ENCODE measurements around the gene PLEKHG3.

PLEKHG3 gene

DNA sequence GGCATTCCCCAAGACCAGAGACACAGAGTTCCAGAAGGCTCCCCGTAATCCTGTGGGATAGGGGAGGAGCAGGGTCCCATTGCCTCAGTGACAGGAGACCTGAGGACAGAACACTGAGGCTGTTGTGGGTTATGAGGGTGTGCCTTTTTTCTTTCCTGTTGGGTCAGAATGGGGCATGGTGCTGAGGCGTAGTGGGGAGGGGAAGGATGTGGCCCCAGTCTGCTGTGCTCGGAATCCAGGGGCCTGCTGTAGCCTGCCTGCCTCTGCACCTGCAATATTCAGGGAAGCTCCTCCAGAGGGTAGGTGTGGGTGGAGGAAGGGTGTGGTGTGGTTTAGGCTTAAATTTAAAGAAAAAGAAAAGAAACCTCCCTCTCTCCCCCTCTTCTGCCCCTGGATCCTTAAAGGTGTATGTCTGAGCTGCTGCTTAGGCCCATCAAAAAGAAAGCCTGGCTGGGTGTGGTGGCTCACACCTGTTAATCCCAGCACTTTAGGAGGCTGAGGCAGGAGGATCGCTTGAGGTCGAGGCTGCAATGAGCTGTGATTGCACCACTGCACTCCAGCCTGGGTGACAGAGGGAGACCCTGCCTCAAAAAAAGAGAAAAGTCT lies 18.7 kb downstream of the PLEKHG3 start:
- Mint-ChIP-seq H3K4me1 (peaks cover 64% of the 10 kb centered on the region), H3K4me3 (no peak overlapping the region), H3K36me3 (ENCODE audit: low read depth) (peaks cover 13% of the 10 kb centered on the region), H3K27me3 (ENCODE audit: low read depth) (no peaks in the 10 kb centered on the region), H3K27ac (peak overlapping the region in 1 of 3 experiments; percentile 45), H3K9me3 (no peaks in the 10 kb centered on the region)
- TF ChIP-seq, protein P1, sequence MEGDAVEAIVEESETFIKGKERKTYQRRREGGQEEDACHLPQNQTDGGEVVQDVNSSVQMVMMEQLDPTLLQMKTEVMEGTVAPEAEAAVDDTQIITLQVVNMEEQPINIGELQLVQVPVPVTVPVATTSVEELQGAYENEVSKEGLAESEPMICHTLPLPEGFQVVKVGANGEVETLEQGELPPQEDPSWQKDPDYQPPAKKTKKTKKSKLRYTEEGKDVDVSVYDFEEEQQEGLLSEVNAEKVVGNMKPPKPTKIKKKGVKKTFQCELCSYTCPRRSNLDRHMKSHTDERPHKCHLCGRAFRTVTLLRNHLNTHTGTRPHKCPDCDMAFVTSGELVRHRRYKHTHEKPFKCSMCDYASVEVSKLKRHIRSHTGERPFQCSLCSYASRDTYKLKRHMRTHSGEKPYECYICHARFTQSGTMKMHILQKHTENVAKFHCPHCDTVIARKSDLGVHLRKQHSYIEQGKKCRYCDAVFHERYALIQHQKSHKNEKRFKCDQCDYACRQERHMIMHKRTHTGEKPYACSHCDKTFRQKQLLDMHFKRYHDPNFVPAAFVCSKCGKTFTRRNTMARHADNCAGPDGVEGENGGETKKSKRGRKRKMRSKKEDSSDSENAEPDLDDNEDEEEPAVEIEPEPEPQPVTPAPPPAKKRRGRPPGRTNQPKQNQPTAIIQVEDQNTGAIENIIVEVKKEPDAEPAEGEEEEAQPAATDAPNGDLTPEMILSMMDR (IDR thresholded peaks at IDR 0.05; ENCODE audit: unreplicated experiment in 3 of 3) = no peak

DNA sequence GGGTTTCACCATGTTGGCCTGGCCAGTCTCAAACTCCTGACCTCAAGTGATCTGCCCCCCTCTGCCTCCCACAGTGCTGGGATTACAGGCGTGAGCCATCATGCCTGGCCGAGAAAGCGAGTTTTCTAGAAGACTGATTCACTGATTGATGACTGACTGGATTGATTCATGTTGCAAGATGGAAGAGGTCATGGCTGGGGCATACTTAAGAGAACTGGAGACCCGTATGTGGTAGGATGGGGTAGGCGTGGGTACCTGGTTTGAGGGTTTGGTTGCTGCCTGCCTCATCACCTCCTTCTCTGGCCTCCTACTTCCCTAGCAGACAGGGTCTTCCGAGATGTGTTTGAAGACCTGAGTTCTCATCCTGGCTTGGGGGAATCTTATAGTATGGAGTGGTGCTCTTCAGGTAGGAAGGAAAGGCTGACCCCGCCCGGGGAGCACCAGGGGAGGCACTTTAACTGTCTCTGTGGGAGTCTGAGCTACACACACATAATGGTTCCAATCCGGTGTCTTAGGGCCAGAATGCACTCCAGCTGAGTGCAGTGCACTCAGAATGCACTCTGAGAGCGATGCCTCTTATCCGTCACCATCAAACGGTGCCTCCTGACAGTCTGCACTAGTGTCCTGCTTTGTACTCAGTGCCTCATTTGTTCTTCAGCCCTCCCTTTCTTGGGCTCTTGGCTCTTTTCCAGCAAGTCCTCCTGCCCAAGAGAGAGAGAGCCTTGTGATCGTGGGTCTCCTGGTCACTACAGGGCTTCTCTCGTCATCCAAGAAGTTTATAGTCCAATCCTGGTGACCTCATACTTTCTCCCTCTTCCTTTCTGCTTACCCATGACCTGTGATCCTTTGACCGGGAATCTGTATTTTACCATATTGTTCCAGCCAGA lies 19.7 kb downstream of the PLEKHG3 start:
- H3K4me1 Mint-ChIP-seq = peaks cover 54% of the 10 kb centered on the region

DNA sequence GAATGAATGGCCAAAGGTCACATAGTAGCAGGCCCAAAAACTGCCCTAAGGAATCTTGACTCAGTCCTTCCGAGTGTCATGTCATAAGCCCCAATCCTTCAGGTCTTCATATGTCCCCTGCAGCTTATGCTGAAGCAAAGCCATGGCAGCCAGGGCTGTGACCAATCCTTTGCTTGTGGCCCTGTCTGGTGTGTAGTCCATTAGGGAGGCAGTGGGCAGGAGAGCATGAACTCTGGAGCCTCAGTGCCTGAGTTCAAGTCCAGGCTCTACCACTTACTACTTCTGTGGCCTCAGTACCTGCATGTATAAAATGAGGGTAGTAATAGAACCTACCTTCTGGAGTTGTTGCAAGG lies 20.3 kb downstream of the PLEKHG3 start:
- Mint-ChIP-seq H3K27me3 (ENCODE audit: low read depth) (peaks cover 4% of the 10 kb centered on the region), H3K27ac (peak overlapping the region; percentile 9 to 66 (median 54)), H3K4me1 (peaks cover 52% of the 10 kb centered on the region), H3K9me3 (no peaks in the 10 kb centered on the region), H3K4me3 (no peak overlapping the region), H3K36me3 (ENCODE audit: low read depth) (peaks cover 23% of the 10 kb centered on the region)
- TF ChIP-seq, protein P1 (IDR thresholded peaks at IDR 0.05; ENCODE audit: unreplicated experiment in 3 of 3) = no peak

More for the DNA sequence above, 19.7 kb downstream of the PLEKHG3 start:
- TF ChIP-seq, protein P1 (IDR thresholded peaks at IDR 0.05; ENCODE audit: unreplicated experiment in 3 of 3) = no peak
- peak overlapping the region in 1 of 3 experiments; percentile 3 for H3K4me3 Mint-ChIP-seq
- H3K9me3 Mint-ChIP-seq = no peaks in the 10 kb centered on the region
- peak overlapping the region; percentile 9 to 66 (median 54) for H3K27ac Mint-ChIP-seq
- H3K27me3 Mint-ChIP-seq (ENCODE audit: low read depth) = no peaks in the 10 kb centered on the region
- peaks cover 19% of the 10 kb centered on the region for H3K36me3 Mint-ChIP-seq (ENCODE audit: low read depth)

GRCh38 chr14:64725261-64725815 lies 21.1 kb downstream of the PLEKHG3 start:
- Mint-ChIP-seq H3K27me3 (ENCODE audit: low read depth) (peaks cover 4% of the 10 kb centered on the region), H3K27ac (peak overlapping the region; percentile 9 to 66 (median 54)), H3K9me3 (no peaks in the 10 kb centered on the region), H3K36me3 (ENCODE audit: low read depth) (peaks cover 23% of the 10 kb centered on the region), H3K4me1 (peaks cover 45% of the 10 kb centered on the region), H3K4me3 (no peak overlapping the region)
- TF ChIP-seq, protein P1 (IDR thresholded peaks at IDR 0.05; ENCODE audit: unreplicated experiment in 3 of 3) = no peak

DNA sequence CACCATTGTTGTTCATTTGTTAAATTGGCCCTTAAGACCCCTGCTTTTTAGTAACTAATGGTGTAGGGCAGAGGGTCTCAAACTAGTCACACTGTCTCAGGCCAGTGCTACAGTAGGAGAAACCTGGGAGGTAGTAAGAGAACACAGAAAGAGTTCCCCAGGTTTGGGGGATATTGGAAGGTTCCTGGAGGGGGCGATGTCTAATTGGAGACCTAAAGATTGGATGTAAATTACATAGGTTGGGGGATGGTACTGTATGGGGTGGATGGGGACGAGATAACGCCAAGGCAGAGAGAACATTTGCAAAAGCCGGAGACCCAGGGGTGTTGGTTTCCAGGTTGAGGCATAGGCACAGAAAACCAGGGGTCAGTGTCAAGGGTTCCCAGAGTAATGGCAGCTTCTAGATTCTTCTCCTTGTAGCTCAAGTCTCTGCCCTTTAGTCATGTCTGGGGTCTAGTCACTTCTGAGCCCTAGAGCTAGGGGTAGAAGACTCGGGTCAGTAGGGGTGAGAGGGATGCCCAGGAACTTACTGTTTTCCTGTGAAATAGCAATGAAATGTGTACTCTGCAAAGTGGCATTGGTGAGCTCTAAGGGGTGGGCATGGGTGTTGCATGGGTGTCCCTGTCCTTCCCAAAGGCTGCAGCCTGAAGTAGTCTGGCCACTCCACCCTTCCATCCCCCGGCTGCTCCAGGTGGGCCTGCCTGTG lies 21.8 kb downstream of the PLEKHG3 start:
- Mint-ChIP-seq H3K4me3 (no peak overlapping the region), H3K9me3 (no peaks in the 10 kb centered on the region), H3K4me1 (peaks cover 38% of the 10 kb centered on the region), H3K36me3 (ENCODE audit: low read depth) (peaks cover 22% of the 10 kb centered on the region), H3K27me3 (ENCODE audit: low read depth) (peaks cover 4% of the 10 kb centered on the region), H3K27ac (no peak overlapping the region)
- TF ChIP-seq, protein P1 (IDR thresholded peaks at IDR 0.05; ENCODE audit: unreplicated experiment in 3 of 3) = no peak

Data from nephron (organoid).